Fibroblast of upper back skin (primary cell): Measurements from ENCODE around the gene ACTL6B.

Source experiments
- DNase-seq: peaks from one replicate; pipeline ENCODE4 v3.0.0-alpha.2; 2013

The ACTL6B gene

GRCh38 chr7:100683659-100684533, 27.6 kb upstream of the ACTL6B start:
- no peak for DNase-seq

- DNase-seq: no peak
Measured at GRCh38 chr7:100682991-100683658, 26.9 kb upstream of the ACTL6B start.

GRCh38 chr7:100682228-100682741, 26.0 kb upstream of the ACTL6B start:
- peak; percentile 37 for DNase-seq

GRCh38 chr7:100681491-100682227, 25.4 kb upstream of the ACTL6B start:
- DNase-seq: no peak

GRCh38 chr7:100680576-100681271, 24.5 kb upstream of the ACTL6B start:
- DNase-seq: no peak

GRCh38 chr7:100679927-100680575, 23.8 kb upstream of the ACTL6B start:
- no peak for DNase-seq

- DNase-seq: no peak
Measured at GRCh38 chr7:100679129-100679926, 23.1 kb upstream of the ACTL6B start.

- DNase-seq: no peak
Measured at GRCh38 chr7:100678291-100678984, 22.2 kb upstream of the ACTL6B start.

GRCh38 chr7:100677308-100678267, 21.3 kb upstream of the ACTL6B start:
- no peak for DNase-seq

GRCh38 chr7:100676501-100677306, 20.5 kb upstream of the ACTL6B start:
- no peak for DNase-seq

- DNase-seq: peak; percentile 61
Measured at GRCh38 chr7:100675581-100676350, 19.5 kb upstream of the ACTL6B start.

- DNase-seq: no peak
Measured at GRCh38 chr7:100675105-100675451, 18.8 kb upstream of the ACTL6B start.

- no peak for DNase-seq
Measured at GRCh38 chr7:100674411-100675104, 18.3 kb upstream of the ACTL6B start.

- DNase-seq: no peak
Measured at GRCh38 chr7:100673942-100674410, 17.7 kb upstream of the ACTL6B start.

- peak; percentile 99 for DNase-seq
Measured at GRCh38 chr7:100673302-100673941, 17.2 kb upstream of the ACTL6B start, which contains the start of gene GNB2. GNB2 (plus strand) TSS chr7:100673740; CDS start chr7:100676266, 2,526 bp downstream.
